DOHH2 (cell line): ENCODE results near the gene SERINC5.

Experiments
- EZH2phosphoT487 ChIP-seq: fragments of 200-600 bp; sonication (generic); IDR thresholded peaks from 2 replicates; pipeline ENCODE4 v1.6.1; 2017; ENCODE audit warnings: borderline replicate concordance, mild to moderate bottlenecking, antibody characterized with exemption, low read length, moderate library complexity, mixed read lengths
- TF ChIP-seq, protein P1 (sequence below): fragments of 200-600 bp; sonication (generic); IDR thresholded peaks from one replicate; pipeline ENCODE4 v1.5.1; 2014; ENCODE audit warnings: antibody characterized with exemption, mild to moderate bottlenecking, low read depth, low read length; ENCODE audit not compliant: poor library complexity, severe bottlenecking

DNA sequence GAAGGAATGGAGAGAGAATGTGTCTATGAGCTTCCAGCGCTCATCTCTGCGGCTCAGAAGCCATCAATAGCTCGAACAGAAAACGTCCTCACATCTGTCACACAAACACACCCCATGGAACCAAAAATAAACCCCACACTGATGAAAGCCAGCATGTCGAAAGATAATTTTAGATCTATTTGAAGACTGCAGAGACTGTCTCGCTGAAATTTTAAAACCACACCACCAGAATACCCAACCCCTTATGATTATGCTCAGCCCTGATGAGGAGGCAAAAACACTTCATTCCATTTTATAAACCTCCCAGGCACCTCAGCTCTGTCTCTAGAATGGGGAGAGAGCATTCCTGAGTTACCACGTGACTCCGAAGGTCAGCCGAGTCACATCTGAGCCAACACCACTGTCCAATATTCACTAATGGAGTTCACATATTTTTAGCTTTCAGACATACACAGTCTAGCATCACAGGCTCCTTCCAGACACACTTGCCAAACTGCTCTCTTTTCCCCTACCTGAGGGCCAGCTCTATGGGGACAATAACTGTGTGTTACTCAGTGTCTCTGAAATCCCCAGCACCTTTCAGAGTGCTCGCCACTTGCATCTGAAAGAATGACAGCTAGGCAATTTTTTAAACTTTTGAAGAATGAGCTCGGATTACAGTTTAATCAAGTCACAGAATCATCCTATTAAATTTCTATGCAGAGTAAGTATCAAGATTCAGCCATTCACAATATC lies 63.2 kb downstream of the SERINC5 start:
- TF ChIP-seq, protein P1, sequence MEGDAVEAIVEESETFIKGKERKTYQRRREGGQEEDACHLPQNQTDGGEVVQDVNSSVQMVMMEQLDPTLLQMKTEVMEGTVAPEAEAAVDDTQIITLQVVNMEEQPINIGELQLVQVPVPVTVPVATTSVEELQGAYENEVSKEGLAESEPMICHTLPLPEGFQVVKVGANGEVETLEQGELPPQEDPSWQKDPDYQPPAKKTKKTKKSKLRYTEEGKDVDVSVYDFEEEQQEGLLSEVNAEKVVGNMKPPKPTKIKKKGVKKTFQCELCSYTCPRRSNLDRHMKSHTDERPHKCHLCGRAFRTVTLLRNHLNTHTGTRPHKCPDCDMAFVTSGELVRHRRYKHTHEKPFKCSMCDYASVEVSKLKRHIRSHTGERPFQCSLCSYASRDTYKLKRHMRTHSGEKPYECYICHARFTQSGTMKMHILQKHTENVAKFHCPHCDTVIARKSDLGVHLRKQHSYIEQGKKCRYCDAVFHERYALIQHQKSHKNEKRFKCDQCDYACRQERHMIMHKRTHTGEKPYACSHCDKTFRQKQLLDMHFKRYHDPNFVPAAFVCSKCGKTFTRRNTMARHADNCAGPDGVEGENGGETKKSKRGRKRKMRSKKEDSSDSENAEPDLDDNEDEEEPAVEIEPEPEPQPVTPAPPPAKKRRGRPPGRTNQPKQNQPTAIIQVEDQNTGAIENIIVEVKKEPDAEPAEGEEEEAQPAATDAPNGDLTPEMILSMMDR: no peak
- TF ChIP-seq EZH2phosphoT487: no peak
